Progenitor cell of endocrine pancreas (in vitro differentiated cells): ENCODE results near the gene PRPSAP2. TPM values are rescaled to one million over a fixed set of nuclear protein-coding genes. Genes with fewer than 3 reads are reported as not detected.

ENCODE experiments used
- DNase-seq: peaks from one replicate; pipeline ENCODE4 v3.0.0; 2021; ENCODE audit warnings: low spot score; ENCODE audit not compliant: unreplicated experiment
- H3K27ac Mint-ChIP-seq: 2 replicates; pipeline ENCODE4 v1.8.0; 2021; ENCODE audit warnings: mild to moderate bottlenecking, moderate library complexity, mixed read lengths
- H3K27me3 Mint-ChIP-seq: 2 replicates; pipeline ENCODE4 v1.8.0; 2021; ENCODE audit warnings: mixed read lengths
- H3K36me3 Mint-ChIP-seq: 2 replicates; pipeline ENCODE4 v1.8.0; 2022; ENCODE audit warnings: mixed read lengths; ENCODE audit not compliant: insufficient read depth
- H3K4me1 Mint-ChIP-seq: 2 replicates; pipeline ENCODE4 v1.8.0; 2021; ENCODE audit warnings: low read depth, mixed read lengths
- H3K4me3 Mint-ChIP-seq: 2 replicates; pipeline ENCODE4 v1.8.0; 2021; ENCODE audit warnings: low read depth, mild to moderate bottlenecking, moderate library complexity, mixed read lengths
- H3K9me3 Mint-ChIP-seq: 2 replicates; pipeline ENCODE4 v1.8.0; 2021; ENCODE audit warnings: low read depth, mixed read lengths
- CTCF ChIP-seq: fragments of 200-600 bp; sonication (generic); IDR thresholded peaks from one replicate; pipeline ENCODE4 v1.5.0; 2021; ENCODE audit warnings: antibody characterized with exemption, mild to moderate bottlenecking; ENCODE audit not compliant: unreplicated experiment
- total RNA-seq: library from RNA; stranded (reverse); gene quantifications from 2 replicates; pipeline ENCODE4 v1.2.1, GENCODE V29; 2021

PRPSAP2 gene
- total RNA-seq, 1 donor from 2014 or later: 66.9 TPM

- Mint-ChIP-seq H3K4me1 (no peaks in the 10 kb centered on the region), H3K9me3 (no peaks in the 10 kb centered on the region), H3K36me3 (peaks cover 8% of the 10 kb centered on the region), H3K4me3 (no peak overlapping the region), H3K27ac (peak overlapping the region; percentile 52), H3K27me3 (no peaks in the 10 kb centered on the region)
- no peak for DNase-seq
- TF ChIP-seq CTCF: no peak
Measured at GRCh38 chr17:18974407-18975149, 116.6 kb downstream of the PRPSAP2 start.

GRCh38 chr17:18975597-18975996, 117.7 kb downstream of the PRPSAP2 start:
- H3K36me3 Mint-ChIP-seq: peaks cover 8% of the 10 kb centered on the region
- TF ChIP-seq CTCF: no peak
- H3K4me1 Mint-ChIP-seq: peaks cover 1% of the 10 kb centered on the region
- no peak for DNase-seq
- H3K27me3 Mint-ChIP-seq: no peaks in the 10 kb centered on the region
- H3K27ac Mint-ChIP-seq: no peak overlapping the region
- H3K4me3 Mint-ChIP-seq: no peak overlapping the region
- no peaks in the 10 kb centered on the region for H3K9me3 Mint-ChIP-seq

- TF ChIP-seq CTCF: no peak
- Mint-ChIP-seq H3K27me3 (no peaks in the 10 kb centered on the region), H3K36me3 (peaks cover 8% of the 10 kb centered on the region), H3K27ac (no peak overlapping the region), H3K9me3 (no peaks in the 10 kb centered on the region), H3K4me3 (no peak overlapping the region), H3K4me1 (peaks cover 6% of the 10 kb centered on the region)
- DNase-seq: no peak
Measured at GRCh38 chr17:18976201-18976600, 118.3 kb downstream of the PRPSAP2 start.

- Mint-ChIP-seq H3K9me3 (no peaks in the 10 kb centered on the region), H3K36me3 (peaks cover 8% of the 10 kb centered on the region), H3K27ac (no peak overlapping the region), H3K27me3 (no peaks in the 10 kb centered on the region), H3K4me1 (peaks cover 10% of the 10 kb centered on the region), H3K4me3 (no peak overlapping the region)
- no peak for DNase-seq
- TF ChIP-seq CTCF: no peak
Measured at GRCh38 chr17:18977021-18977420, 119.1 kb downstream of the PRPSAP2 start.

GRCh38 chr17:18977646-18978045, 119.7 kb downstream of the PRPSAP2 start:
- Mint-ChIP-seq H3K9me3 (no peaks in the 10 kb centered on the region), H3K27me3 (no peaks in the 10 kb centered on the region), H3K4me1 (peaks cover 12% of the 10 kb centered on the region), H3K27ac (no peak overlapping the region), H3K4me3 (no peak overlapping the region), H3K36me3 (peaks cover 8% of the 10 kb centered on the region)
- no peak for TF ChIP-seq CTCF
- DNase-seq: no peak
